Inferior parietal cortex (tissue), 1 donor: ENCODE results near the gene PTPRD.

ENCODE experiments used
- DNase-seq: peaks from one replicate; pipeline ENCODE4 v3.0.0-alpha.2; 2016; ENCODE audit errors: extremely low spot score

PTPRD gene

GRCh38 chr9:9754186-9754585, 858.6 kb downstream of the PTPRD start:
- DNase-seq: no peak

- no peak for DNase-seq
These were observed 859.5 kb downstream of the PTPRD start for GRCh38 chr9:9753266-9753665.

- DNase-seq: no peak
These were observed 860.1 kb downstream of the PTPRD start for GRCh38 chr9:9752722-9753121.

GRCh38 chr9:9751996-9752395, 860.8 kb downstream of the PTPRD start:
- DNase-seq: no peak

- no peak for DNase-seq
These were observed 862.1 kb downstream of the PTPRD start for GRCh38 chr9:9750719-9751118.

- no peak for DNase-seq
These were observed 863.2 kb downstream of the PTPRD start for GRCh38 chr9:9749591-9749990.

- no peak for DNase-seq
These were observed 865.0 kb downstream of the PTPRD start for GRCh38 chr9:9747787-9748186.

GRCh38 chr9:9746826-9747225, 866.0 kb downstream of the PTPRD start:
- no peak for DNase-seq

- DNase-seq: no peak
These were observed 869.0 kb downstream of the PTPRD start for GRCh38 chr9:9743822-9744221.

GRCh38 chr9:9730174-9730573, 882.6 kb downstream of the PTPRD start:
- DNase-seq: no peak

- no peak for DNase-seq
These were observed 883.7 kb downstream of the PTPRD start for GRCh38 chr9:9729082-9729481.

GRCh38 chr9:9719373-9720112, 893.3 kb downstream of the PTPRD start:
- no peak for DNase-seq

- DNase-seq: no peak
These were observed 894.1 kb downstream of the PTPRD start for GRCh38 chr9:9718691-9719090.

- no peak for DNase-seq
These were observed 933.4 kb downstream of the PTPRD start for GRCh38 chr9:9679433-9679832.

GRCh38 chr9:9674461-9674860, 938.3 kb downstream of the PTPRD start:
- DNase-seq: no peak

- no peak for DNase-seq
These were observed 942.3 kb downstream of the PTPRD start for GRCh38 chr9:9670454-9670853.

- DNase-seq: no peak
These were observed 967.8 kb downstream of the PTPRD start for GRCh38 chr9:9645006-9645405.

- DNase-seq: no peak
These were observed 981.5 kb downstream of the PTPRD start for GRCh38 chr9:9631284-9631683.

- no peak for DNase-seq
These were observed 987.6 kb downstream of the PTPRD start for GRCh38 chr9:9625248-9625647.

- DNase-seq: no peak
These were observed 989.3 kb downstream of the PTPRD start for GRCh38 chr9:9623506-9623905.

- DNase-seq: no peak
These were observed 991.4 kb downstream of the PTPRD start for GRCh38 chr9:9621355-9621940.

- DNase-seq: no peak
These were observed 992.1 kb downstream of the PTPRD start for GRCh38 chr9:9620736-9621135.

- no peak for DNase-seq
These were observed 997.7 kb downstream of the PTPRD start for GRCh38 chr9:9615086-9615485.

GRCh38 chr9:9614607-9615006, 998.2 kb downstream of the PTPRD start:
- DNase-seq: no peak
